ENCODE data around the gene TGM3.

TGM3 gene

DNA sequence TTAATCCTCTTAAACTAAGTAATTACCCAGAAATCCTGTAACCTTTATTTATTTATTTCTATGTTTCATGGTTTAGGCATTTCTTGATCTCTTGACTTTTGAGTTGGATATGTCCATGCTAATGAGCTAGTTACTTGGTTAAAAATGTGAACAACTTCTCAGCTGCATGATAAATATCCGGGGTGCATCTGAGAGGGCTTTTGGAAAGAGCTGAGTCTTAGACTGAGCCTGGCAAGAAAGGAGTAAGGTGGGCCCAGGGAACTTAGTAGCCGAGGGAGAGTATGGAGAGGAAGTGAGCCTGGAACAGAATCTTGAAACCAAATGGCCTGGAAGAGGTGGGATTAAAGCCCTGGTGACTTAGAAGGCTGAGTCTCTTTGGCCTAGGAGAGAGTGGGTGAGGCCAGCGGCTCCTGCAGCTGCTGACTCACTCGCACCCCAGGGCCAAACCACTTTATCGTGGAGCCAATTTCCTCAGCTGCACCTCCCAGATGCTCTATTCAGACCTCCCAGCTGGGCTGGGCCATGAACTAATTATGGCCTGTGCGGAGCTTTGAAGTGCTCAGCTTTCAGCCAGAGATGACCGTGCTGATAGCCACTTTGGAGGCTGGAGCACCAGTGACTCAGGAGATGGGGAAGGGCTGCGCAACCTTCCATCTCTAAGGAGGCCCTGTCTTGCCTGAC lies 19.1 kb downstream of the TGM3 start:
- TF ChIP-seq, protein P1, sequence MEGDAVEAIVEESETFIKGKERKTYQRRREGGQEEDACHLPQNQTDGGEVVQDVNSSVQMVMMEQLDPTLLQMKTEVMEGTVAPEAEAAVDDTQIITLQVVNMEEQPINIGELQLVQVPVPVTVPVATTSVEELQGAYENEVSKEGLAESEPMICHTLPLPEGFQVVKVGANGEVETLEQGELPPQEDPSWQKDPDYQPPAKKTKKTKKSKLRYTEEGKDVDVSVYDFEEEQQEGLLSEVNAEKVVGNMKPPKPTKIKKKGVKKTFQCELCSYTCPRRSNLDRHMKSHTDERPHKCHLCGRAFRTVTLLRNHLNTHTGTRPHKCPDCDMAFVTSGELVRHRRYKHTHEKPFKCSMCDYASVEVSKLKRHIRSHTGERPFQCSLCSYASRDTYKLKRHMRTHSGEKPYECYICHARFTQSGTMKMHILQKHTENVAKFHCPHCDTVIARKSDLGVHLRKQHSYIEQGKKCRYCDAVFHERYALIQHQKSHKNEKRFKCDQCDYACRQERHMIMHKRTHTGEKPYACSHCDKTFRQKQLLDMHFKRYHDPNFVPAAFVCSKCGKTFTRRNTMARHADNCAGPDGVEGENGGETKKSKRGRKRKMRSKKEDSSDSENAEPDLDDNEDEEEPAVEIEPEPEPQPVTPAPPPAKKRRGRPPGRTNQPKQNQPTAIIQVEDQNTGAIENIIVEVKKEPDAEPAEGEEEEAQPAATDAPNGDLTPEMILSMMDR (IDR thresholded peaks at IDR 0.05; ENCODE audit: borderline replicate concordance, insufficient read depth, low read depth, low read length) = no peak
- H3K4me3 ChIP-seq (ENCODE audit: low read depth, low read length) = no peak overlapping the region

DNA sequence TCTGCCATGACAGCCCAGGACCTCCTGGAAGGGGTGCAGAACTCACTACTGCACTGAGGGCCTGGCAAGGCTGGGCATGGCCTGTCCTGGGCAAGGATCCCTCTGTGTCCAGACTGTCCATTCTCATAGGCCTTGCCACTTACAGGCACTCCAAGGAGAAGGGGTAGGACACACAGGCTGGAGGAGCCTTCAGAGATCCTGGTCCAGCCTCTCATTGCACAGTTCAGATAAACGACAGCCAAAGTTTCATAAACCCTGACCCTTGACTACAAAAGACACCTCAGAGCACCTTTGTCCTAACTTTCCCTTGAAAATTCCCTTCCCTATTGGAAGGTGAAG lies 19.6 kb downstream of the TGM3 start:
- TF ChIP-seq, protein P1 (IDR thresholded peaks at IDR 0.05; ENCODE audit: borderline replicate concordance, insufficient read depth, low read depth, low read length) = no peak
- H3K4me3 ChIP-seq (ENCODE audit: low read depth, low read length) = no peak overlapping the region

- no peak overlapping the region for H3K4me3 ChIP-seq (ENCODE audit: low read depth, low read length)
- TF ChIP-seq, protein P1 (IDR thresholded peaks at IDR 0.05; ENCODE audit: borderline replicate concordance, insufficient read depth, low read depth, low read length) = no peak
Observed at GRCh38 chr20:2316847-2317495, 21.2 kb downstream of the TGM3 start.

GRCh38 chr20:2320813-2321658 lies 25.2 kb downstream of the TGM3 start:
- no peak overlapping the region for H3K4me3 ChIP-seq (ENCODE audit: low read depth, low read length)
- TF ChIP-seq, protein P1 (IDR thresholded peaks at IDR 0.05; ENCODE audit: borderline replicate concordance, insufficient read depth, low read depth, low read length) = no peak

GRCh38 chr20:2323051-2323450 lies 27.2 kb downstream of the TGM3 start:
- TF ChIP-seq, protein P1 (IDR thresholded peaks at IDR 0.05; ENCODE audit: borderline replicate concordance, insufficient read depth, low read depth, low read length) = no peak
- H3K4me3 ChIP-seq (ENCODE audit: low read depth, low read length) = no peak overlapping the region

GRCh38 chr20:2326046-2326445 lies 30.2 kb downstream of the TGM3 start:
- TF ChIP-seq, protein P1 (IDR thresholded peaks at IDR 0.05; ENCODE audit: borderline replicate concordance, insufficient read depth, low read depth, low read length) = no peak
- no peak overlapping the region for H3K4me3 ChIP-seq (ENCODE audit: low read depth, low read length)
